AG04450 (cell line): ENCODE data around the gene LTO1. TPM values are rescaled to one million over a fixed set of nuclear protein-coding genes. Genes with fewer than 3 reads are reported as not detected.
"Not testable (repeated sequence)": the region's sequence is repeated elsewhere in the genome, so short reads cannot be mapped to it uniquely, and the experiment has no call there.

ENCODE experiments used
- CTCF ChIA-PET: fragments of 300-600, 350-600 bp; formaldehyde crosslinking; extraction: SDS; loops from one replicate; lab custom pipeline; 2022; ENCODE audit warnings: antibody characterized with exemption, inconsistent platforms; lab: Charles Lee
- POLR2A ChIA-PET: fragments of 350-600 bp; formaldehyde crosslinking; extraction: SDS; loops from one replicate; lab custom pipeline; 2021; ENCODE audit warnings: antibody characterized with exemption, inconsistent platforms; lab: Yijun Ruan, JAX
- DNase-seq: peaks from one replicate; pipeline ENCODE4 v3.0.0-alpha.2; 2011; ENCODE audit warnings: low read depth, low spot score
- H3K27ac ChIP-seq: one replicate; pipeline ENCODE4 v1.5.1; 2012; ENCODE audit warnings: low read depth, low read length, control low read depth
- H3K27me3 ChIP-seq: one replicate; pipeline ENCODE4 v1.6.0; 2012; ENCODE audit warnings: low read length; ENCODE audit not compliant: control insufficient read depth, insufficient read depth
- H3K4me3 ChIP-seq: 2 replicates; pipeline ENCODE4 v1.5.1; 2011; ENCODE audit warnings: mild to moderate bottlenecking, low read depth, low read length, control low read depth
- H3K9me3 ChIP-seq: 2 replicates; pipeline ENCODE4 v1.5.1; 2012; ENCODE audit warnings: low read length; ENCODE audit not compliant: control insufficient read depth, insufficient read depth
- CTCF ChIP-seq: IDR thresholded peaks from 2 replicates; pipeline ENCODE4 v1.5.1; 2011; ENCODE audit warnings: low read depth, low read length, control low read depth, inconsistent platforms
- polyA plus RNA-seq: library from polyadenylated mRNA; depleted of rRNA; stranded (reverse); fragments of >200 nt; gene quantifications from 2 replicates; pipeline ENCODE4 v1.2.3, GENCODE V29; 2011

Gene LTO1
- polyA plus RNA-seq, 1 experiment = 18.3 TPM

GRCh38 chr11:69697861-69698260, 22.7 kb upstream of the LTO1 start:
- DNase-seq = no peak
- Histone ChIP-seq H3K9me3 (no peaks in the 10 kb centered on the region), H3K4me3 (no peak overlapping the region), H3K27me3 (peaks cover 59% of the 10 kb centered on the region), H3K27ac (no peak overlapping the region)
- CTCF ChIA-PET = no interaction called here
- POLR2A ChIA-PET = no interaction called here
- no peak for TF ChIP-seq CTCF

GRCh38 chr11:69697469-69697843, 22.3 kb upstream of the LTO1 start:
- ChIA-PET CTCF (no interaction called here), POLR2A (no interaction called here)
- Histone ChIP-seq H3K27me3 (peaks cover 55% of the 10 kb centered on the region), H3K9me3 (no peaks in the 10 kb centered on the region), H3K4me3 (no peak overlapping the region), H3K27ac (no peak overlapping the region)
- TF ChIP-seq CTCF = no peak
- no peak for DNase-seq

- DNase-seq = no peak
- Histone ChIP-seq H3K27me3 (peaks cover 55% of the 10 kb centered on the region), H3K27ac (no peak overlapping the region), H3K9me3 (no peaks in the 10 kb centered on the region), H3K4me3 (no peak overlapping the region)
- POLR2A ChIA-PET = no interaction called here
- CTCF ChIA-PET = interaction anchor here (0.7 to 1.2 kb wide), 2 partner anchors 8 to 13 kb away, joined by 3 to 4 read pairs; no protein-coding TSS in a partner anchor
- TF ChIP-seq CTCF = no peak
Measured at GRCh38 chr11:69696749-69697468, 21.8 kb upstream of the LTO1 start.

- H3K27ac ChIP-seq, H3K4me3 ChIP-seq, DNase-seq, POLR2A ChIA-PET, H3K9me3 ChIP-seq: not testable (repeated sequence)
- CTCF ChIA-PET = interaction anchor here (0.9 to 1.2 kb wide), 2 partner anchors 9 to 496 kb away, joined by 3 to 4 read pairs; no protein-coding TSS in a partner anchor
- peaks cover 49% of the 10 kb centered on the region for H3K27me3 ChIP-seq
Measured at GRCh38 chr11:69695995-69696394, 20.8 kb upstream of the LTO1 start.

GRCh38 chr11:69695581-69695980, 20.4 kb upstream of the LTO1 start:
- POLR2A ChIA-PET = no interaction called here
- no peak overlapping the region for H3K4me3 ChIP-seq
- TF ChIP-seq CTCF = no peak
- no peak overlapping the region for H3K27ac ChIP-seq
- peaks cover 46% of the 10 kb centered on the region for H3K27me3 ChIP-seq
- no peaks in the 10 kb centered on the region for H3K9me3 ChIP-seq
- no peak for DNase-seq
- CTCF ChIA-PET = interaction anchor here (0.9 to 1.2 kb wide), 2 partner anchors 10 to 496 kb away, joined by 3 to 4 read pairs; no protein-coding TSS in a partner anchor
